GM12873 (cell line): ENCODE results near the gene NMD3.
A peak's percentile ranks its signal among the peaks of the same experiment; 100 is the strongest.

Source experiments
- CTCF ChIP-seq: IDR thresholded peaks from 2 replicates; pipeline ENCODE4 v1.5.1; 2012; ENCODE audit warnings: low read depth, mild to moderate bottlenecking, moderate library complexity, low read length, control low read depth; ENCODE audit not compliant: insufficient read depth; ENCODE audit errors: missing control alignments

Gene NMD3

DNA sequence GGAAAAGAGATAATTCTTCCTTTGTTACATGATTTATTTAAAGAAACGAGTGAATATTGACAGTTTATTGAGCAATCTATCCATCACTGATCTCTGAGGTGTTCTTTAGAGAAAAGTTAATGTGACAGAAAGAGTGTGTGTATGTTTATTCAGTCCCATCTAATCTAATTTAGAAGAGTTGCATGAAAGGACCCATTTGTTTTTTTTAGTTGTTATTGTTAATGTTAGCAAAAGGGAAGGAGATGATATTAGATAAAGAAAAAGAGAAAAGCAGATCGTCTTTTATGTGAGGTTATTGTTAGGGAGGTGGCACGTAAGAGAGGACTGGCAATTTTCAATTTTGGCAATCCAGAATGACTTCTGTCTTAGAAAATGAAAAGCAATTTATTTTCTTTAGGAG is 46.5 kb downstream of the NMD3 start:
- TF ChIP-seq CTCF, result no peak

- no peak for TF ChIP-seq CTCF
These were observed 47.5 kb downstream of the NMD3 start for GRCh38 chr3:161268601-161269000.

- no peak for TF ChIP-seq CTCF
These were observed 49.9 kb downstream of the NMD3 start for GRCh38 chr3:161270991-161271390.

DNA sequence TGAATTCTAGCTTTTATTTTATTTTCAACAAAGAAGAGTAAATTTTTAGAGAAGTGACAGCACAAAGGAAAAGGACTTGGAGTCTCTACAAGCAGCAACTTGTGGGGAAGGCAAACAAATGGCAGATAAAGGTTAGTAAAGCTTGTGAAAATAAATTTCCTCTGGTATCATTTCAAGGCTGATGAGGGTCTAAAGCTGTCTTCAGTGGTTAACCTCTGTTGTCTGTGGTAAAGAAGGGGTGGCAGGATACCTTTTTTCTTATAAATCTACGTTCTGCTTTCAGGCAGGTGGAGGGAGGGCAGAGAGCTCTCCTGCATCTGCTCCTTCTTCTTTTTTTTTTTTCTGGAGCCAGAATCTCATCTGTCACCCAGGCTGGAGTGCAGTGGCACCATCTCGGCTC is 50.5 kb downstream of the NMD3 start:
- TF ChIP-seq CTCF, result no peak

GRCh38 chr3:161272524-161272923 is 51.4 kb downstream of the NMD3 start:
- no peak for TF ChIP-seq CTCF

- TF ChIP-seq CTCF, result peak; percentile 29
These were observed 52.6 kb downstream of the NMD3 start for GRCh38 chr3:161273589-161274218.

GRCh38 chr3:161274691-161275298 is 53.7 kb downstream of the NMD3 start:
- TF ChIP-seq CTCF, result peak; percentile 66
